Mucosa of descending colon (tissue), 3 donors: ENCODE results near the gene LRP1B. TPM values are rescaled to one million over a fixed set of nuclear protein-coding genes. Genes with fewer than 3 reads are reported as not detected.

ENCODE experiments used
- ATAC-seq: fragments of 200-7000 bp; cut with Tn5 transposase; one replicate; pipeline ENCODE4 v1.9.1; 2020; ENCODE audit warnings: mild to moderate bottlenecking, moderate library complexity
- DNase-seq, 3 donors: peaks; one replicate each; pipeline ENCODE4 v3.0.0-alpha.2; 2020
- H3K36me3 ChIP-seq: fragments of 200-600 bp; one replicate; pipeline ENCODE4 v1.8.0; 2021; ENCODE audit warnings: low read depth, mild to moderate bottlenecking
- H3K4me1 ChIP-seq: fragments of 200-600 bp; one replicate; pipeline ENCODE4 v1.8.0; 2021; ENCODE audit warnings: low read depth, mild to moderate bottlenecking
- H3K4me3 ChIP-seq: fragments of 200-600 bp; one replicate; pipeline ENCODE4 v1.8.0; 2021; ENCODE audit warnings: mild to moderate bottlenecking
- H3K9me3 ChIP-seq: fragments of 200-600 bp; one replicate; pipeline ENCODE4 v1.8.0; 2021; ENCODE audit warnings: mild to moderate bottlenecking
- CTCF ChIP-seq: fragments of 200-600 bp; IDR thresholded peaks from one replicate; pipeline ENCODE4 v1.8.0; 2022; ENCODE audit warnings: antibody characterized with exemption, mild to moderate bottlenecking
- intact Hi-C, 2 donors: fragments of 100-400 bp; cut with DNase I in 1 of 2; cut with micrococcal nuclease in 1 of 2; formaldehyde crosslinking; loops; one replicate each; pipeline versions ENCODE4 v1.11.0 to v1.11.1; 2022; cut with DNase I, micrococcal nuclease
- total RNA-seq, 3 donors: library from RNA; stranded (reverse); fragmentation: NEBNext Ultra II Directional in 2 of 3; extraction: Animal tissue kit (Norgen Biotek cat#: 25700) in 2 of 3; gene quantifications; one replicate each; pipeline versions ENCODE4 v1.2.1 to v1.2.4, GENCODE V29; 2021 to 2023
- donor health status: DM: no; HTN: no; CAD: no; lungs with moderate emphysema.
- donor health status: DM: no; HTN: no; CAD: no.
- donor health status: DM: no; HTN: yes; CAD: no.

LRP1B gene
- total RNA-seq, 3 donors from 2014 or later = 0.12 to 1.6 (median 0.20) TPM

GRCh38 chr2:141529659-141530058 is 601.2 kb downstream of the LRP1B start:
- H3K4me1 ChIP-seq = no peaks in the 10 kb centered on the region
- no peaks in the 10 kb centered on the region for H3K9me3 ChIP-seq
- no peak overlapping the region for H3K4me3 ChIP-seq
- H3K36me3 ChIP-seq = no peaks in the 10 kb centered on the region
- intact Hi-C loops = no loop called here
- TF ChIP-seq CTCF = no peak
- no peak for ATAC-seq
- DNase-seq = no peak

GRCh38 chr2:141528990-141529389 is 601.8 kb downstream of the LRP1B start:
- intact Hi-C loops = no loop called here
- Histone ChIP-seq H3K36me3 (no peaks in the 10 kb centered on the region), H3K4me1 (no peaks in the 10 kb centered on the region), H3K9me3 (no peaks in the 10 kb centered on the region), H3K4me3 (no peak overlapping the region)
- no peak for TF ChIP-seq CTCF
- ATAC-seq (no peak), DNase-seq (no peak)

- no peaks in the 10 kb centered on the region for H3K4me1 ChIP-seq
- DNase-seq (no peak), ATAC-seq (no peak)
- no peak for TF ChIP-seq CTCF
- intact Hi-C loops = no loop called here
- no peaks in the 10 kb centered on the region for H3K36me3 ChIP-seq
- H3K9me3 ChIP-seq = no peaks in the 10 kb centered on the region
- H3K4me3 ChIP-seq = no peak overlapping the region
Measured at GRCh38 chr2:141526760-141527159, 604.1 kb downstream of the LRP1B start.

- Histone ChIP-seq H3K4me3 (no peak overlapping the region), H3K9me3 (no peaks in the 10 kb centered on the region), H3K4me1 (no peaks in the 10 kb centered on the region), H3K36me3 (no peaks in the 10 kb centered on the region)
- ATAC-seq (no peak), DNase-seq (no peak)
- intact Hi-C loops = no loop called here
- no peak for TF ChIP-seq CTCF
Measured at GRCh38 chr2:141524777-141525176, 606.0 kb downstream of the LRP1B start.

- H3K4me1 ChIP-seq = no peaks in the 10 kb centered on the region
- intact Hi-C loops = no loop called here
- ATAC-seq = no peak
- no peaks in the 10 kb centered on the region for H3K36me3 ChIP-seq
- no peak for DNase-seq
- no peak for TF ChIP-seq CTCF
- no peak overlapping the region for H3K4me3 ChIP-seq
- H3K9me3 ChIP-seq = no peaks in the 10 kb centered on the region
Measured at GRCh38 chr2:141523199-141523598, 607.6 kb downstream of the LRP1B start.

- no peaks in the 10 kb centered on the region for H3K36me3 ChIP-seq
- H3K4me1 ChIP-seq = no peaks in the 10 kb centered on the region
- intact Hi-C loops = no loop called here
- TF ChIP-seq CTCF = no peak
- DNase-seq (no peak), ATAC-seq (no peak)
- H3K4me3 ChIP-seq = no peak overlapping the region
- no peaks in the 10 kb centered on the region for H3K9me3 ChIP-seq
Measured at GRCh38 chr2:141522702-141523101, 608.1 kb downstream of the LRP1B start.
